H1 (cell line): ENCODE data around the gene FRMD4A. TPM values are rescaled to one million over a fixed set of nuclear protein-coding genes. Genes with fewer than 3 reads are reported as not detected.

Experiments
- EGR1 ChIP-seq: IDR thresholded peaks from 2 replicates; pipeline ENCODE4 v1.6.1; 2011; ENCODE audit warnings: low read depth, low read length, borderline replicate concordance
- HDAC6 ChIP-seq: IDR thresholded peaks from one replicate; pipeline ENCODE4 v1.7.1; 2012; ENCODE audit warnings: low read depth, mild to moderate bottlenecking, inconsistent platforms, low read length, moderate library complexity
- KDM1A ChIP-seq: fragments of 200-600, 300-600 bp; sonication (generic); IDR thresholded peaks from 2 replicates; pipeline ENCODE4 v1.7.1; 2016; ENCODE audit warnings: mild to moderate bottlenecking, low read length, borderline replicate concordance
- TBP ChIP-seq: IDR thresholded peaks from 2 replicates; pipeline ENCODE4 v1.6.1; 2011; ENCODE audit warnings: low read depth, low read length, improper control_type of control experiment
- polyA plus RNA-seq, 7 experiments: library from polyadenylated mRNA; depleted of rRNA in 3 of 7; stranded (reverse) in 5 of 7; unstranded in 2 of 7; fragments of >200 nt in 5 of 7; fragments of 200-250 nt in 2 of 7; gene quantifications; 1 replicate in 5 of 7; 2 replicates in 1 of 7; 4 replicates in 1 of 7; pipeline versions ENCODE4 v1.2.1 to v1.2.3, GENCODE V29; 2011 to 2013; ENCODE audit warnings: missing spikeins in 2 of 7, mixed read lengths in 2 of 7
- total RNA-seq: library from RNA; stranded (reverse); fragmentation: NEBNext Ultra II Directional; extraction: Animal tissue kit (Norgen Biotek cat#: 25700); gene quantifications from 2 replicates; pipeline ENCODE4 v1.2.1, GENCODE V29; 2021
- TF ChIP-seq, protein P1 (sequence below): IDR thresholded peaks from 2 replicates; pipeline ENCODE4 v1.6.1; 2012; ENCODE audit warnings: inconsistent platforms
- TF ChIP-seq, protein P2 (sequence below): IDR thresholded peaks from 2 replicates; pipeline ENCODE4 v1.6.1; 2012; ENCODE audit warnings: low read length, inconsistent platforms

The FRMD4A gene
- total and polyA plus RNA-seq, 2 of the 8 experiments (the other 6 are each of a cell fraction or from before 2014, with no cell fraction given): 38.6 to 39.6 TPM

DNA sequence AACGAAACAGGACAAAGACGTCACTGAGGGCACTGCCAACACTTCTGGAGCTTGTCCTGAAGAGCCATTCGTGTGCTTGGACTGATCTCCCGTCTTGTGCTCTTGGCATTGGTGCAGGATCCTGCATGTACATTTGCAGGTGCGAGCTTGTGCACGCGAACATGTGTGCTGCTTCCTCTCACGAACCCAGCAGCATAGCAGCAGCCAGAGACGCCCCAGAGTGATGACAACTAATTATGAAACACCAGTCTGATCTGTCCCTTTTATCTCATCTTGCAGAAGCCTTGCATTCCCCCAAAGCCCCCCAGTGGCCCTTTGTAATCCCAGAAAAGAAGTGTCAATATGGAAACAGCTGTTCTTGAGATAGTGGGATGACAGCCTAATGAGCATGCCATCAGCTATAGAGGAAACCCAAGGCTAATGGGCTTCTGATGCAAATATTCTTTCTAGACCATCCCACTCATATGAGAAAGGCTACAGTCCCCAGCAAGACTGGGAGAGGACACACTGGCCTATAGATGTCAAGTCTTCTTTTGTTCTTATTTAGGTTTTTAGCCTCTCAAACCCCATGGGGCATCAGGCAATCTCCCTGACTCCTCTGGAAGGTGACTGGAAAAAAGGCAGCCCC is 310.6 kb downstream of the FRMD4A start (continued):
- no peak for TF ChIP-seq HDAC6
- TF ChIP-seq, protein P1, sequence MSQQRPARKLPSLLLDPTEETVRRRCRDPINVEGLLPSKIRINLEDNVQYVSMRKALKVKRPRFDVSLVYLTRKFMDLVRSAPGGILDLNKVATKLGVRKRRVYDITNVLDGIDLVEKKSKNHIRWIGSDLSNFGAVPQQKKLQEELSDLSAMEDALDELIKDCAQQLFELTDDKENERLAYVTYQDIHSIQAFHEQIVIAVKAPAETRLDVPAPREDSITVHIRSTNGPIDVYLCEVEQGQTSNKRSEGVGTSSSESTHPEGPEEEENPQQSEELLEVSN: no peak
- no peak for TF ChIP-seq EGR1
- TF ChIP-seq, protein P2, sequence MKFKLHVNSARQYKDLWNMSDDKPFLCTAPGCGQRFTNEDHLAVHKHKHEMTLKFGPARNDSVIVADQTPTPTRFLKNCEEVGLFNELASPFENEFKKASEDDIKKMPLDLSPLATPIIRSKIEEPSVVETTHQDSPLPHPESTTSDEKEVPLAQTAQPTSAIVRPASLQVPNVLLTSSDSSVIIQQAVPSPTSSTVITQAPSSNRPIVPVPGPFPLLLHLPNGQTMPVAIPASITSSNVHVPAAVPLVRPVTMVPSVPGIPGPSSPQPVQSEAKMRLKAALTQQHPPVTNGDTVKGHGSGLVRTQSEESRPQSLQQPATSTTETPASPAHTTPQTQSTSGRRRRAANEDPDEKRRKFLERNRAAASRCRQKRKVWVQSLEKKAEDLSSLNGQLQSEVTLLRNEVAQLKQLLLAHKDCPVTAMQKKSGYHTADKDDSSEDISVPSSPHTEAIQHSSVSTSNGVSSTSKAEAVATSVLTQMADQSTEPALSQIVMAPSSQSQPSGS: no peak
- TF ChIP-seq TBP: no peak
- TF ChIP-seq KDM1A: no peak
